ENCODE measurements around the gene SUN2. TPM values are rescaled to one million over a fixed set of nuclear protein-coding genes. Genes with fewer than 3 reads are reported as not detected.

SUN2 gene
- total RNA-seq, 1 experiment from 2014 or later, result 45.1 TPM

DNA sequence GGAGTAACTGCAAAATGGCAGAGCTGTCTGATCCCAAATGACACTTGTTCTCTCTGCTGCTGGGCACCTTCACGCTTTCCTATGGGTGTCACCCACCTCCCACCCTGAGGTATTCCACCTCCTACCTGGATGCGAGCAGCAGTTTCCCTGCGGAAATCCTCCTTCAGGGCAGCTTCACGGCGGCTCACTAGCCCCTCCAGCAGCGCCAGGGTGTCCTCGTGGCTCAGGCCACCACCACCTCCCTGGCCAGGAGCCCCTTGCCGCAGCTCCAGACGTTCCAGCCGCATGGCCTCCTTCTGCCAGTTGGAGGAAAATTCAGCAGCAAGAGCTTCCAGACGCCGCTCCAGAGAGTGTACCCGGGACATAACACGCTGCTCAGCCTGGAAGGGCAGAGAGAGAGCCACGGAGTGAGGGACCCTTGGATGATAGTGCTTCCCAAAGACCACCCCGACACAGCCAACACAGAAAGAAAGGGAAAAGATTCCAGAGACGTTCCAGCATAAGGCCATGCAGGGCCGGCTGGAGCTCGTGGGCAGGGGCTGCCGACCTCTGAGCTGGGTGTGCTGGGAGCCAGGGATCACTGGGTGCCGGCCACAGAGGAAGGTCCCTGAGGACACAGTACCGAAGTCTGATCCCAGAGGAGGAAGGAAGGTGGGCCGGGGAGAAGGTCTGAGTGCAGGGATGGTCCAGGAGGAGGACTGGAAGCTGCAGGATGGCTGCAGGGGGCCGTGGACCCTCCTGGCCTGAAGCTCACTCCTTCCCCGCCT is 13.4 kb downstream of the SUN2 start:
- H3K36me3 ChIP-seq (ENCODE audit: control insufficient read depth, insufficient read depth, low read length), result no peaks in the 10 kb centered on the region
- H3K4me1 ChIP-seq (ENCODE audit: control insufficient read depth, insufficient read depth, low read length), result no peaks in the 10 kb centered on the region
- BruUV-seq (replicated peaks), result no TSS peak
- H3K9me3 ChIP-seq (ENCODE audit: control insufficient read depth, insufficient read depth, low read depth, low read length), result no peaks in the 10 kb centered on the region
- TF ChIP-seq TCF7L2 (IDR thresholded peaks at IDR 0.05; ENCODE audit: low read depth, low read length) (no peak), POLR2AphosphoS5 (IDR thresholded peaks at IDR 0.05; ENCODE audit: low read depth, low read length) (no peak), SIN3A (IDR thresholded peaks at IDR 0.05; ENCODE audit: borderline replicate concordance, insufficient read depth, low read depth, low read length) (no peak)
- TF ChIP-seq, protein P1, sequence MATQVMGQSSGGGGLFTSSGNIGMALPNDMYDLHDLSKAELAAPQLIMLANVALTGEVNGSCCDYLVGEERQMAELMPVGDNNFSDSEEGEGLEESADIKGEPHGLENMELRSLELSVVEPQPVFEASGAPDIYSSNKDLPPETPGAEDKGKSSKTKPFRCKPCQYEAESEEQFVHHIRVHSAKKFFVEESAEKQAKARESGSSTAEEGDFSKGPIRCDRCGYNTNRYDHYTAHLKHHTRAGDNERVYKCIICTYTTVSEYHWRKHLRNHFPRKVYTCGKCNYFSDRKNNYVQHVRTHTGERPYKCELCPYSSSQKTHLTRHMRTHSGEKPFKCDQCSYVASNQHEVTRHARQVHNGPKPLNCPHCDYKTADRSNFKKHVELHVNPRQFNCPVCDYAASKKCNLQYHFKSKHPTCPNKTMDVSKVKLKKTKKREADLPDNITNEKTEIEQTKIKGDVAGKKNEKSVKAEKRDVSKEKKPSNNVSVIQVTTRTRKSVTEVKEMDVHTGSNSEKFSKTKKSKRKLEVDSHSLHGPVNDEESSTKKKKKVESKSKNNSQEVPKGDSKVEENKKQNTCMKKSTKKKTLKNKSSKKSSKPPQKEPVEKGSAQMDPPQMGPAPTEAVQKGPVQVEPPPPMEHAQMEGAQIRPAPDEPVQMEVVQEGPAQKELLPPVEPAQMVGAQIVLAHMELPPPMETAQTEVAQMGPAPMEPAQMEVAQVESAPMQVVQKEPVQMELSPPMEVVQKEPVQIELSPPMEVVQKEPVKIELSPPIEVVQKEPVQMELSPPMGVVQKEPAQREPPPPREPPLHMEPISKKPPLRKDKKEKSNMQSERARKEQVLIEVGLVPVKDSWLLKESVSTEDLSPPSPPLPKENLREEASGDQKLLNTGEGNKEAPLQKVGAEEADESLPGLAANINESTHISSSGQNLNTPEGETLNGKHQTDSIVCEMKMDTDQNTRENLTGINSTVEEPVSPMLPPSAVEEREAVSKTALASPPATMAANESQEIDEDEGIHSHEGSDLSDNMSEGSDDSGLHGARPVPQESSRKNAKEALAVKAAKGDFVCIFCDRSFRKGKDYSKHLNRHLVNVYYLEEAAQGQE (IDR thresholded peaks at IDR 0.05; ENCODE audit: insufficient read depth in 1 of 2, low read depth in 2 of 2, low read length in 1 of 2), result no peak
- TF ChIP-seq, protein P2, sequence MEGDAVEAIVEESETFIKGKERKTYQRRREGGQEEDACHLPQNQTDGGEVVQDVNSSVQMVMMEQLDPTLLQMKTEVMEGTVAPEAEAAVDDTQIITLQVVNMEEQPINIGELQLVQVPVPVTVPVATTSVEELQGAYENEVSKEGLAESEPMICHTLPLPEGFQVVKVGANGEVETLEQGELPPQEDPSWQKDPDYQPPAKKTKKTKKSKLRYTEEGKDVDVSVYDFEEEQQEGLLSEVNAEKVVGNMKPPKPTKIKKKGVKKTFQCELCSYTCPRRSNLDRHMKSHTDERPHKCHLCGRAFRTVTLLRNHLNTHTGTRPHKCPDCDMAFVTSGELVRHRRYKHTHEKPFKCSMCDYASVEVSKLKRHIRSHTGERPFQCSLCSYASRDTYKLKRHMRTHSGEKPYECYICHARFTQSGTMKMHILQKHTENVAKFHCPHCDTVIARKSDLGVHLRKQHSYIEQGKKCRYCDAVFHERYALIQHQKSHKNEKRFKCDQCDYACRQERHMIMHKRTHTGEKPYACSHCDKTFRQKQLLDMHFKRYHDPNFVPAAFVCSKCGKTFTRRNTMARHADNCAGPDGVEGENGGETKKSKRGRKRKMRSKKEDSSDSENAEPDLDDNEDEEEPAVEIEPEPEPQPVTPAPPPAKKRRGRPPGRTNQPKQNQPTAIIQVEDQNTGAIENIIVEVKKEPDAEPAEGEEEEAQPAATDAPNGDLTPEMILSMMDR (IDR thresholded peaks at IDR 0.05), result no peak
- no peak for ATAC-seq
- H3K27ac ChIP-seq (ENCODE audit: low read length), result no peak overlapping the region
- no peaks in the 10 kb centered on the region for H3K27me3 ChIP-seq (ENCODE audit: control insufficient read depth, insufficient read depth, low read length)
- intact Hi-C loops (cut with micrococcal nuclease; ENCODE audit: unreplicated experiment), result no loop called here
- H3K4me3 ChIP-seq (ENCODE audit: low read depth in 2 of 2, low read length in 2 of 2), result no peak overlapping the region
- POLR2A ChIA-PET, result no interaction called here
- in situ Hi-C loops (cut with HindIII; ENCODE audit: low pct_unique_long_range_greater_than_20kb, low sequenced_read_pairs), result no loop called here
- CTCF ChIA-PET, result no interaction called here
- no peak for DNase-seq (ENCODE audit: low read depth, low spot score)

DNA sequence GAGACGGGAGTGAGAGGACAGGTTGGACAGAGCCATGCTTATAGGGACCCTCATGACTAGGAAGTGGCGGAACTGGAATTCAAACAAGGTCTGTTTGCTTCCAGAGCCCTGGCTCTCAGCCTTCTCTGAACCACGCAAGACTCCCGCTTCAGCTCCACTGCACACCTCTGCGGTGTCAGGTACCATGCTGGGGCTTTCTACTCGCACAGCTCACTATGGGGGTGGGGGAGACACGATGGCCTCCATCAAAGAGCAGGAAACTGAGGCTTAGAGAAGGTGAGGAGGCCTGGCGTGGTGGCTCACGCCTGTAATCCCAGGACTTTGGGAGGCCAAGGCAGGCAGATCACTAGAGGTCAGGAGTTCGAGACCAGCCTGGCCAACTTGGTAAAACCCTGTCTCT is 14.2 kb downstream of the SUN2 start:
- DNase-seq (ENCODE audit: low read depth, low spot score) (no peak), ATAC-seq (no peak)
- no TSS peak for BruUV-seq (replicated peaks)
- H3K4me3 ChIP-seq (ENCODE audit: low read depth in 2 of 2, low read length in 2 of 2), result no peak overlapping the region
- no peak overlapping the region for H3K27ac ChIP-seq (ENCODE audit: low read length)
- no peaks in the 10 kb centered on the region for H3K27me3 ChIP-seq (ENCODE audit: control insufficient read depth, insufficient read depth, low read length)
- CTCF ChIA-PET, result no interaction called here
- no peaks in the 10 kb centered on the region for H3K4me1 ChIP-seq (ENCODE audit: control insufficient read depth, insufficient read depth, low read length)
- intact Hi-C loops (cut with micrococcal nuclease; ENCODE audit: unreplicated experiment) (no loop called here), in situ Hi-C loops (cut with HindIII; ENCODE audit: low pct_unique_long_range_greater_than_20kb, low sequenced_read_pairs) (no loop called here)
- POLR2A ChIA-PET, result no interaction called here
- H3K9me3 ChIP-seq (ENCODE audit: control insufficient read depth, insufficient read depth, low read depth, low read length), result no peaks in the 10 kb centered on the region
- TF ChIP-seq POLR2AphosphoS5 (IDR thresholded peaks at IDR 0.05; ENCODE audit: low read depth, low read length), result no peak
- no peak for TF ChIP-seq TCF7L2 (IDR thresholded peaks at IDR 0.05; ENCODE audit: low read depth, low read length)
- no peak for TF ChIP-seq SIN3A (IDR thresholded peaks at IDR 0.05; ENCODE audit: borderline replicate concordance, insufficient read depth, low read depth, low read length)
- TF ChIP-seq, protein P1 (IDR thresholded peaks at IDR 0.05; ENCODE audit: insufficient read depth in 1 of 2, low read depth in 2 of 2, low read length in 1 of 2), result no peak
- TF ChIP-seq, protein P2 (IDR thresholded peaks at IDR 0.05), result no peak
- H3K36me3 ChIP-seq (ENCODE audit: control insufficient read depth, insufficient read depth, low read length), result no peaks in the 10 kb centered on the region
